ENCODE data around the gene NFIB.

NFIB gene

DNA sequence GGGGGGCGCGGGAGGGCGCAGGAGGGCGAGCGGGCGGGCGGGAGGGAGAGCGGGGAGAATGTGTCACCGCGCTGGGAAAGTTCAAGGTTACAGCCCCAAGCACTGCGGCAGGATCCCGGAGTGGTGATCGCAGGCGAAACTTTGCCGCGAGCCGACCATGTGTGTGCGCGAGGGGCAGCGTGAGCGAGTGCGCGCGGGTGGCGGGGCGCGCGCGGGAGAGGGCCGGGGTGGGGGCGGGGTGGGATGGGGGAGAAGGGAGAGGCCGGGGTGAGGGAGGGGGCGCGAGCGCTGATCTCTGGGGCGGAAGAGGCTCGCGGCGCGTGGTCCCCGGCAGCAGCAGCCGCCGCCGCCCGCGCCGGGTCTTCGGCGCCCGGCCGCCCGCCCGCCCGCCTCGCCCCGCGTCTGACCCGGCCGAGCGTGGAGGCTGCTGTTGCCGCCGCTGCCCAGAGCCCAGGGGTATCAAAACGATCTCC is at the start of gene NFIB:
TSS of gene NFIB (minus strand) at position 191 of the 473 bp plus-strand sequence. CDS start 630 bp downstream, outside the sequence.
- H3K27ac ChIP-seq, result peak within 1 kb of the TSS; percentile 96
- no peak for DNase-seq (ENCODE audit: low read depth, low spot score)

- no peak for DNase-seq (ENCODE audit: low read depth, low spot score)
- no peak overlapping the region for H3K27ac ChIP-seq
These were observed 48.2 kb upstream of the NFIB start for GRCh38 chr9:14362175-14362574.

DNA sequence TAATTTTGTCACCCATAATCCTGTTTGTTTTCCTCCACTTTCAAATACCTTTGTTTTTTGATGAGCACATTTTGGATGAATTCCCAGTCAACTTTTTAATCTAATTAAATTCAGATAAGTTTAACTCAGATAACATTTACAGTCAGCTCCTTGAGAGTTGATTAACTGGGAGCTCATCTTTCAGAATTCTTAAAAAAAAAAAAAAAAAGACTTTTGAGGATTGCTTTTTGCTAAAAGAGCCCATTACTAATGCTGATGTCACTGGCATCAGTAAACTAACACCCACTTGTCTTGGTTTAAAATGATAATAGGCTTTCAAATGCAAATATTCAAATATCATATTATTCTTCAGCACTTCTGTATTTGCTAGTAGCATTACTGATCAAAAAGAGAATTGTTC is 47.1 kb upstream of the NFIB start:
- DNase-seq (ENCODE audit: low read depth, low spot score), result no peak
- no peak overlapping the region for H3K27ac ChIP-seq

DNA sequence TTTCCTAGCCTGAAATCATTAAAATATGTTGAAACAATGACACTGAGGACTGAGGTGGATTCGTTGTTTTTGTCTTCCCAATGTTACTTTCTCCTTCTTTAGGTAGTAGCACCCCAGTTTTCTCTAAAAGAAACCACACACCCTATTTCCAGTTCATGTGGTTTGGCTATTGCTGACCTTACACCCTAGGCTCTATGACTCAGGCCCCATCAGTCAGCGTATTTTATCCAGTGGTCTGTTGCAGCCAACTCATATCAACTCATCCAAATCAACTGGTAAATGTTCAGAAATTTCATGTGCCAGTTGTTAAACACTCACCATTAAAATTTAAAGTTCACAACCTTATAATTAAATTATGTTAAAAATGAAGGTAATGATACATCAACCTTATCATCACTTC is 44.6 kb upstream of the NFIB start:
- no peak for DNase-seq (ENCODE audit: low read depth, low spot score)
- H3K27ac ChIP-seq, result no peak overlapping the region

- H3K27ac ChIP-seq, result no peak overlapping the region
- no peak for DNase-seq (ENCODE audit: low read depth, low spot score)
These were observed 42.7 kb upstream of the NFIB start for GRCh38 chr9:14356351-14357265.

GRCh38 chr9:14354201-14354600 is 40.3 kb upstream of the NFIB start:
- DNase-seq (ENCODE audit: low read depth, low spot score), result no peak
- no peak overlapping the region for H3K27ac ChIP-seq

DNA sequence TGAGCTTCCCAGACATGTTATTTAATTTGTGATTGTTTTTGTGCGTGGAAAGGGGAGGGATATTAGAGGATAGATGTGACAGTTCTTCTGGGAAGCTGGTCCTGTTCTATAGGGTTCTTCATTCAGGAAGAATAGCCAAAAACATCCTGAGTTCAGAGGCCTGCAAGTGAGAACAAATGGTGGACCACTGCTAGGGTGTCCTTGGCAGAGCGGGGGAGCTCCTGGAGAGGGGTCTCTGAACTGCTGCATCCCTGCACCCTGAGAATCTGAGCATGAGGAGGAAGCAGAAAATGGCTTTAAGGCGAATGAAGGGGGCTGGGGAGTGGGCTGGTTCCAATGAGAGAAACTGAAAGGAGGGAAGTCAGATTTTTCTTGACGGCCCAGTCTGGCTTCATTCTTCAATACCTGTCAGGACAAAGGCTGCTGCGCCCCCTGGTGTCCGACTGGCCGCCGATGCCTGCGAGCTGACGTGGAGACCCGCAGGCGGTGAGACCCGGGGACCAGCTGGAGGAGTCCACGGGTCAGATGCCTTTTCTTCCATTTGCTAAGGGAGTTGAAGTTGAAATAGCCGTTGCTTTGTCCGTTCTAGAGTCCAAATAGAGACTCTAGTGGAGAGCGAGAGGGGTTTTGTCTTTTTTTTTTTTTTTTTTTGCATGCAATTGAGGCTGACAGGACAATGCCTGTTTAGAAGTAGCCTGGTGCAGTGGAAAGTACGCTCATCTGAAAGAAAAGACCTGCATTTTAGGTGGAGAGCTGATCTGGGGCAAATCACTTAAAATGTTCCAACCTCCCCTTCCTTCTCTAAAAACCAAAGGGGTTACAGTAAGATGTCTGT is 39.5 kb upstream of the NFIB start:
- H3K27ac ChIP-seq, result no peak overlapping the region
- DNase-seq (ENCODE audit: low read depth, low spot score), result no peak

- no peak for DNase-seq (ENCODE audit: low read depth, low spot score)
- no peak overlapping the region for H3K27ac ChIP-seq
These were observed 38.6 kb upstream of the NFIB start for GRCh38 chr9:14352503-14352902.

DNA sequence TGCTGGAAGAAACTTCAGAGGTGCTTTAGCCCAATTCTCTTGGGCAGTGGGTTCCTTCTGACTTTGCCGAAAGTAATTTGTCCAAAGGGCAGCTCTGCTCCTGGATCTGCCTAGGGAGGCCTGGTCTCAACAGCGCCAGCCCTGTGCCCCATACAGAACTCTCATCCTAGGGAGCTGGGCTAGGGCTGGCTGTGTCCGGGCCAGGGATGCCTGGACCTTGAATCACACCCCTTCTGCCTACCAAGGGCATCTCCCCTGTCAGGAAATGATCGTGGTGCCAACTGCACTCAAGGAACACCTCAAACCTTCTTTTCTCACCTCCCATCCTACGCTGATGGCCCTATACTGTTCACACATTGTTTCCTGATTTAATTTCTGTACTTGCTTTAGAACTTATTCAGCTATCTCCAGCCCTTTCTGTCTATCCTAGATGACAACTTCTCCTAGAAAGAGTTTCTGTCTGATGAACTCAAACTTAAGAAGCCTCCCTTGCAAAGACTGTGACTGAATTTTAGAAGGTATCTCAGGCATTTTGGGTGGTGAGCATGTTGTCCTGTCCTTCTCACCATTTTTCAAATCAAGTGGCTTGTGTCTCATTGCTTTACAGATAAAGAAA is 37.4 kb upstream of the NFIB start:
- no peak for DNase-seq (ENCODE audit: low read depth, low spot score)
- H3K27ac ChIP-seq, result peak overlapping the region; percentile 51

DNA sequence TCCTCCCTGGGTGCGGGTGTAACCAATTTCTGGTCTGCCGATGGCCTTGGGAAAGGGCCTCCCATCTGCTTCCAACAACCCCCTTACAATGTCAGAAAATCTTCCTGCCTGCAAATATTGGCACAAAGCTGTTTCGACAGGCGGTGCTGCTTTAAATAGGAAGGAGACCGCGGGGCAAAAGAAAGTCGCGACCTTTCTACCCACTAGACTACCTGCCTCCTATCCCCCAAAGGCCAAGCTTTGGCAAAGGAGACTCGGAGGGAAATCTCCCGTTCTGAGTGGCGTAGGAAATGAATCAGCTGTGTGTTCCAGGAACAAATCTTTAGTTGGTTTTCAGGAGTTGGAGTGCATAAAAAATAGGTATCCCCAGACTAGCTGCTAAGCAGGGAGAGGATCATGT is 36.8 kb upstream of the NFIB start:
- no peak for DNase-seq (ENCODE audit: low read depth, low spot score)
- peak overlapping the region; percentile 51 for H3K27ac ChIP-seq

DNA sequence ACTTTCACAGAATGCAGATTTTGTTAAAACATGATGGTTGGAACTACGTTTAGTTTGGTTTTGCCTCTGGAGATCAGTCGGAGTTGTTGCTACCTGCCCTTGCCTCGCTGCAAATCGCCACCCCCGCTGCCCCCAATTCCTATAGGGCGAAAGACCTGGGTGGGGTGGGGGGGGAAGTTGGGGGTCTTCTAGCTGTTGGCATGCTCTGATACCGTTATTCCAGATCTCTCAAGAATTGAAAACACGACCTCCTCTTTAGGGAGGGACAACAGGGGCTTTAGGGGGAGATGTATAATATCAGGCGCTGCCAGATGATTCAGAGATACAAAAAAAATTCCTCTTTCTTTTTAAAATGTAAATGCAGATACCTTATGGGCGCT is 36.4 kb upstream of the NFIB start:
- peak overlapping the region; percentile 51 for H3K27ac ChIP-seq
- no peak for DNase-seq (ENCODE audit: low read depth, low spot score)

DNA sequence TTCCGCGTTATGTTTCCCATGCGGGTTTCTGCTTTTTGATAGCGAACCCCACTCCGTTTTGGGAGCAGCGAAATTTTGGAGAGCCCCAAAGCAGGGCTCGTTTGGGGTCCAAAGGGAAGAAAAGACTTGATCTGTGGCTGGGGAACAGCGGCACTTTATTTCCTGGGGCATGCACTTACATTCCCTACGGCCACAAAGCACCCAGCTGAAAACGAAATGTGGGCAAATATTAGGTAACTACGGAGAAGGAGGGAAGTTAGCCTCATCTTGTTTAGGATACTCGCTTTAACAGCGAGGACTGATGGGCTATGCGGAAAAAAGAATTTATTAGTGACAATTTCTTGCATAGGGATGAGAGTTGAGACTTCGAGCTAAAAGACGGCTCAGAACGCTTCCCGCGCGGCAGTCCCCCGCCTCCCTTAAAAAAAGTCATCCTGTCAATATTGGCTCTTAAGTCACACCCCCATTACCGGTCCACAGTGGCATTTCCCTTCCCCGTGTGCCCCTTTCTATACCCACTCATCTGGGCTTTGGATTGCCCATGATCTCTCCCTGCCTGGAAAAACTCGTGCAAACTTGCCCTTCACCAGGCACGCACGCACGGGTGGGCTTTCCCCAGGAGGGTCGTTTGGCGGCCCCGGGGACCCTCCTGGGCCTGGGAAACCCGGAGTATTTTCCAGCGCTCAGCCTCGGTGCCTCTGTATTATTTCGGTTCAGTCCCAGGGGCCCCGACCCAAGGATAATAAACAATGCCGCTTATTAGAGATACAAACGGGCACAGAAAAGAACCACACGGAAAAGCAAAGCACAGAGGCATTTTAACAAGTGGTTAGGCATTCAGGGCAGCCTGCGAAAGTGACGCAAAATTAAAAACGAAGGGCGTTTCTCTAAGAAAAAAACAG is 35.8 kb upstream of the NFIB start:
- DNase-seq (ENCODE audit: low read depth, low spot score), result no peak
- no peak overlapping the region for H3K27ac ChIP-seq

DNA sequence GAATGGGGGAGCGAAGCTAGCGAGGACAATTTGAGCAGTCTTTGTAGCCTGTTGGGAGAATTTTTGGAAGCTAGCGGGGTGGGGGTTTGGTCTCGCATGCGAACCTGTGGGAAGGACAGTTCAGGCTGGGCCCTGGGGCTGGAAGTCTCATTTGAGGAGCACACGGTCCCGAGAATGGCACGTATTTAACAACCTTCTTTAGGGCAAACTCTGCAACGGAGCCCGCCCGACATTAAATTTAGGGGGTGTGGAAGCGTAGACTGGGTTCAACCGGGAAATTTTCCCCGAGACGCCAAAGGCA is 35.2 kb upstream of the NFIB start:
- no peak overlapping the region for H3K27ac ChIP-seq
- DNase-seq (ENCODE audit: low read depth, low spot score), result no peak

DNA sequence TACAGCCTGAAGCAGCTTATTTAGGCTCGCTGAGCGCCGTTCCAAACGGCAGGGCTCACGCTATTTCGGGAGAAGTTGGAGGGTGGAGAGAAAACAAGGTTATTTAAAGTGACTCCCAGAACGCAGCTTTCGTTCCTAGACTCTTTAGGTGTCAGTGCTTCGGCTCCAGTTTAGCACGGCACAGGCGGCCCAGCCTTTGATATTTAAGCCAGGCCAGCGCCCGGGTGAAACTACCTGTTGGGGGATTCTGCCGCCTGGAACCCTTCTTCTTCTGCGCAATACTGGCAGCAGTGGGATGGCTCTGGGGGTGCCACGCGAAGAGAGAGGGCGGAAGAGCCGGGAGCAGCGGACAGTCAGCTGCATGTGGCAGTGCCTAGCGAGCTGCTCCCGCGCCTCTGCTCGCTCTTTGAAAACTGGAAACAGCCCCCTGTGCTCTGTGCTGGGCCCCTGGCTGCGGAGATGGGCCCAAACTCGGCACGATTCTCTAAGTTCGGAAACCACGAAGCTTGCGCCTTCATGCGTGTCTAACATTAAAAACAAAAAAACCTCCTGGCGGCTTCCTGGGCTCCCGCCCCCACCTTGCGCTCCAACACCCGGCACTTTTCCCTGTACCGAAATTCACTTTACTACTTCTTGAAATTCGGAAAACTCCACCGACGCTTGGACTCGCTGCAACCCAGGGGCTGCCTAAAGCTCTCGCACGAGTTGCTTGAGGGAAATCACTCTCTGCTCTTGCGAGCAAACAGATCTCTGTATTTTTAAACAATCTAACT is 34.6 kb upstream of the NFIB start:
- no peak for DNase-seq (ENCODE audit: low read depth, low spot score)
- H3K27ac ChIP-seq, result no peak overlapping the region

GRCh38 chr9:14348123-14348372 is 34.1 kb upstream of the NFIB start:
- no peak overlapping the region for H3K27ac ChIP-seq
- DNase-seq (ENCODE audit: low read depth, low spot score), result no peak

GRCh38 chr9:14347406-14348122 is 33.6 kb upstream of the NFIB start:
- no peak for DNase-seq (ENCODE audit: low read depth, low spot score)
- H3K27ac ChIP-seq, result no peak overlapping the region

DNA sequence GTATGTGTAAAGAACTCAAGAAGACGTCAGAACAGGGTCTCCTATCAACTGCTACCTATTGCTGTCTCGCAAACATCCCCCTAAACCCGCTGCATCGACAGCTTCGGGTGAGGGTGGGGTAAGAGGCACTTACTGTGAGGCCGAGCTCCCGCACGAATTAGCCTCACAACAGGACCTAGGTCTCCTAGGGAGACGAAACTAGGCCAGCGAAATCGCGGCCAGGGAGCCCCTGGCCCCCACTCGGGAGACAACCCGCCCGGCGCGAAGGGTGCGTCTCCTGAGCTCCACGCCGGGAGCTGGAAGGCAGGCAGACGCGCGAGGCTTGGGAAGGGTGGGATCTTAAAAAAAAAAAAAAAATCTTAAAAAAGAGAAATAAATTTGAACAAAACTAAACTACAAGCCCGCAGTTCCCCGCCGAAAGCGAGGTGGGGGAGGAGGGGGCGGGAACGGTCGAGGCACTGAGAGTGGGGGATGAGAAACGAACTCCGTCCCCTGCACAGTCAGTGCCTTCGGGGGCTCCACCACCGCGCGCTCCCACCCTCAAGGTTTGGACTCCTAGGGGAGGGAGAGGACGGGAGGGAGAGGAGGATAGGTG is 33.0 kb upstream of the NFIB start:
- no peak for DNase-seq (ENCODE audit: low read depth, low spot score)
- H3K27ac ChIP-seq, result no peak overlapping the region

DNA sequence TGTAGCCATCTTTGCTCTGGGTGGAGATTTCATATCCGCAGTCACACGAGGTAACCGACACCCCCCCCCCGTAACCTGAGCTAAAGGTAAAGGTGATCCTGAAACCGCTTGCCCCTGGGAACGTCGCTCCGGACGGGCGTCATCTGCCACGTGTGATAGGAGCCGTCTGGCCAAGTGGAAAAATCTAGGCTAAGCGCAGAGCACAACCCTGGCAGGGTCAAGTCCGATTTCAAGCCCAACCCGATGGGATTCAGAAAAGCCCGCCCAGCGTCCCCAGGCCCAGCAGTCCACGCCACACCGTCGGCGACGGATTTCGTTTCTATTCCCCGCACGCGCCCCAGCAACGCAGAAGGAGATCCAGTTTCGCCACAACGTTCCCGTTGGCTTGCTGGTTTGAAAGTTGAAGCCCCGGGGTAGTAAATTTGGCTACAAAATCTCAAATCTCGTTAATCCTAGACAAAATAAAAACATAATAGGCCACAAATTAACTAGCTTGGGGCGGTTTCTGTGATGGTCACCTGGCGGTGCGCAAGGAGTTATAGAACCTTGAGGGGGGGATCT is 32.4 kb upstream of the NFIB start:
- H3K27ac ChIP-seq, result no peak overlapping the region
- no peak for DNase-seq (ENCODE audit: low read depth, low spot score)

Data from epithelial cell of prostate (primary cell).